ENCODE results near the gene PBRM1.

The PBRM1 gene

DNA sequence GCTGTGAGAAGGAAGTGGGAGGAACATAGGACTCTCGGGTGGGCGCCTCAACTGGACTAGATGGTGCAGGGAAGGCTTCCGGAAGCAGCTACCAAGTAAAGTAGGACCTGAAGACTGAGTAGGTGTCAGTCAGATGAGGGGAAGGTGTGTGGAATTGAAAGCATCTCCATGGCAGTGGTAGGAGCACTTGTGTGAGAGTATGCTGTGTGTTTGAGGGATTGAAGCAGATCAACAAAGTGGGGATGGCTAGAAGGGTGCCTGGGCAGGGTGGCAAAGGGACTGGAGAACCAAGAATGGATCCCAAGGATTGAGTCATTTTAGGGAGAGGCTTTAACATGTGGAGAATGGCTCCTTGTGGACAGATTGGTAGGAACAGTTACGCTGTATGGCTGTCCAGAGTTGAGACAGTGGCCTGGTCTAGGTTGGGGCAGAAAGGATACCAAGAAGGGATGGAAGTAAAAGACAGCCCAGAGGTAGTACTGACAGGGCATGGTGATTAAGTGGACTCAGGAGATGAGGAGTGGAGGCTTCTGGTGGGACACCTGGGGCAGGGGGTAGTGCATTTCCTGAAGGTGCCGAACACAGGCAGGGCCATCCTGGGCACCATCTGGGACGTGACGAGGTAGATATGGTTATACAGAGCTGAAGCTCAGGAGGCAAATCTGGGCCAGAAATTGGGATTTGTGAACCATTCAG lies 147.8 kb downstream of the PBRM1 start:
- H3K9me3 ChIP-seq (ENCODE audit: severe bottlenecking) = no peaks in the 10 kb centered on the region
- H3K4me3 ChIP-seq (ENCODE audit: low read depth, low read length) = peak overlapping the region; percentile 79; the same call in 1 of the 2 replicates
- DNase-seq = no peak
- peaks cover 16% of the 10 kb centered on the region for H3K36me3 ChIP-seq
- TF ChIP-seq, protein P1, sequence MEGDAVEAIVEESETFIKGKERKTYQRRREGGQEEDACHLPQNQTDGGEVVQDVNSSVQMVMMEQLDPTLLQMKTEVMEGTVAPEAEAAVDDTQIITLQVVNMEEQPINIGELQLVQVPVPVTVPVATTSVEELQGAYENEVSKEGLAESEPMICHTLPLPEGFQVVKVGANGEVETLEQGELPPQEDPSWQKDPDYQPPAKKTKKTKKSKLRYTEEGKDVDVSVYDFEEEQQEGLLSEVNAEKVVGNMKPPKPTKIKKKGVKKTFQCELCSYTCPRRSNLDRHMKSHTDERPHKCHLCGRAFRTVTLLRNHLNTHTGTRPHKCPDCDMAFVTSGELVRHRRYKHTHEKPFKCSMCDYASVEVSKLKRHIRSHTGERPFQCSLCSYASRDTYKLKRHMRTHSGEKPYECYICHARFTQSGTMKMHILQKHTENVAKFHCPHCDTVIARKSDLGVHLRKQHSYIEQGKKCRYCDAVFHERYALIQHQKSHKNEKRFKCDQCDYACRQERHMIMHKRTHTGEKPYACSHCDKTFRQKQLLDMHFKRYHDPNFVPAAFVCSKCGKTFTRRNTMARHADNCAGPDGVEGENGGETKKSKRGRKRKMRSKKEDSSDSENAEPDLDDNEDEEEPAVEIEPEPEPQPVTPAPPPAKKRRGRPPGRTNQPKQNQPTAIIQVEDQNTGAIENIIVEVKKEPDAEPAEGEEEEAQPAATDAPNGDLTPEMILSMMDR (IDR thresholded peaks at IDR 0.05; ENCODE audit: low read depth, low read length) = no peak
- H3K27me3 ChIP-seq (ENCODE audit: insufficient read depth, low read depth, severe bottlenecking) = no peaks in the 10 kb centered on the region
- no peak overlapping the region for H3K27ac ChIP-seq

DNA sequence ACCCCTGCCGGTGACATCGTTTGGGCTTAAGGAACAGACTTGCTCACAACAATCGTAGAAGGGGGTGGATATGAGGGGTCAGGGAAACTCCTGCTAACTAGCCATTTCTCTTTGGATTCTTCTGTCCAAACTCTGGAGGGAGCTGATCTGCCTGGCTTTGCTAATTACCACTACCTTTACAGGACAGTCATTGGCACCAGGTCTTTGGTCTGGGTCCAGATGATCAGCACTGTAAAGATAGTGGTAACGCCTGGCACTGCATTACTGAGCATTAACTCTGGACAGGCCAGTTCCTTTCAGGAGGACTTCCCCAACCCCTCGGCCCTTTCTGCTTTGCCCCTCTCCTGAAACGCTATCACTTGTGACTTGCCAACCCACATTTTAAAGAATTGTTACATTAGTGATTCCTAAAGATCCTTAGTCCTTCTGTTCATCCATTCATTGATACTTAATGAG lies 148.5 kb downstream of the PBRM1 start:
- Histone ChIP-seq H3K27me3 (ENCODE audit: insufficient read depth, low read depth, severe bottlenecking) (no peaks in the 10 kb centered on the region), H3K9me3 (ENCODE audit: severe bottlenecking) (no peaks in the 10 kb centered on the region), H3K27ac (peak overlapping the region; percentile 77), H3K36me3 (peaks cover 21% of the 10 kb centered on the region), H3K4me3 (ENCODE audit: low read depth, low read length) (peak overlapping the region; percentile 79)
- TF ChIP-seq, protein P1 (IDR thresholded peaks at IDR 0.05; ENCODE audit: low read depth, low read length) = no peak
- no peak for DNase-seq

DNA sequence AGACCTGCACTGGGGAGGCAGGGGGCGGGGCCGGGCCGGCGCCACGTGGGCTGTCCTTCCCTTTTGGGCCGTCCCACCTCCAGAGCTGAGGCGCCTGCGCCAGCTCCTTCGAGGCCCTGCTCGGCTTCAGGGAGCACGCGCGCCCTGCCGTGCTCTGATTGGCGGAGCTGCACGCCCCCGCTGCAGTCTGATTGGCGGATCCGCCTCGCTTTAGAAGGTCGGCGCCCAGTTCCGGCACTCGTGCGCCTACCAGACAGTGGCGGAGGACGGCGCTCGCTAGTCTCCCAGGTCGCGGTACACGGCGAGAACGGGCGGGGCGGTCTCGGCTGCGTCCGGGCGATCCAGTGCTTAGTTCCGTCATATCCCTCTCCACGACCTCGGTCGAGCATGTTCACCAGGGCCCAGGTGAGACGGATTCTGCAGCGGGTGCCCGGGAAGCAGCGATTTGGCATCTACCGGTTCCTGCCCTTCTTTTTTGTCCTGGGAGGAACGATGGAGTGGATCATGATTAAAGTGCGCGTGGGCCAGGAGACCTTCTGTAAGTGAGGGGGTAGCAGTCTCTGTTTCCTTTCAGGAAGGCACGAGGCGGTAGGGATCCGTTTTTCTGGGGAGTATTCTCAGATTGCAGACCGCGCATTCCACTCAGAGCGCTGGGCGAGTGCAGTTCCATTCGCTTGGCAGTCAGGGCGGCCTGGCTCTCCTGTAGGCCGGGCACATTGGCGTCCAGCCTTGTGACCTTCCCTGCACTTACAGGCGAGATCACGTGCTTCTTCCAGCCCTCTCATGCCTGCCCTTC lies 149.1 kb downstream of the PBRM1 start, which contains the start of gene UQCC5:
UQCC5 (plus strand) TSS at position 237 of the 796 bp plus-strand sequence; CDS start at position 388, 151 bp downstream.
- Histone ChIP-seq H3K9me3 (ENCODE audit: severe bottlenecking) (no peaks in the 10 kb centered on the region), H3K27me3 (ENCODE audit: insufficient read depth, low read depth, severe bottlenecking) (no peaks in the 10 kb centered on the region), H3K4me3 (ENCODE audit: low read depth, low read length) (peak within 1 kb of the TSS; percentile 79), H3K36me3 (peaks cover 22% of the 10 kb centered on the region), H3K27ac (peak within 1 kb of the TSS; percentile 77)
- peak; percentile 98 for DNase-seq
- TF ChIP-seq, protein P1 (IDR thresholded peaks at IDR 0.05; ENCODE audit: low read depth, low read length) = no peak

DNA sequence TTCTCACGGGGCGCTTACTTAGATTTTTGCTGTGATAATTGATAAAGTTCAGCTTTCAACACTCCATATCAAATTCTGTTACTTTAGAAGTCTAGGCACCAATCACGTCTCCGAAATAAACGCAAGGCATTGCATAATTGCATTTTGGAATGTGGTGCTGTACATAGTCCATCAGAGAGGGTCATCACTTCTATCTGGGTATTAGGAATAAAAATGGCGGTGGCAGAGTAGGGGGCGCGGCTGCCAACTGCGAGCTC lies 149.7 kb downstream of the PBRM1 start:
- peak overlapping the region; percentile 10; the same call in 1 of the 2 replicates for H3K27ac ChIP-seq
- H3K9me3 ChIP-seq (ENCODE audit: severe bottlenecking) = no peaks in the 10 kb centered on the region
- no peak for DNase-seq
- no peaks in the 10 kb centered on the region for H3K27me3 ChIP-seq (ENCODE audit: insufficient read depth, low read depth, severe bottlenecking)
- H3K4me3 ChIP-seq (ENCODE audit: low read depth, low read length) = no peak overlapping the region
- TF ChIP-seq, protein P1 (IDR thresholded peaks at IDR 0.05; ENCODE audit: low read depth, low read length) = no peak
- H3K36me3 ChIP-seq = peaks cover 19% of the 10 kb centered on the region

DNA sequence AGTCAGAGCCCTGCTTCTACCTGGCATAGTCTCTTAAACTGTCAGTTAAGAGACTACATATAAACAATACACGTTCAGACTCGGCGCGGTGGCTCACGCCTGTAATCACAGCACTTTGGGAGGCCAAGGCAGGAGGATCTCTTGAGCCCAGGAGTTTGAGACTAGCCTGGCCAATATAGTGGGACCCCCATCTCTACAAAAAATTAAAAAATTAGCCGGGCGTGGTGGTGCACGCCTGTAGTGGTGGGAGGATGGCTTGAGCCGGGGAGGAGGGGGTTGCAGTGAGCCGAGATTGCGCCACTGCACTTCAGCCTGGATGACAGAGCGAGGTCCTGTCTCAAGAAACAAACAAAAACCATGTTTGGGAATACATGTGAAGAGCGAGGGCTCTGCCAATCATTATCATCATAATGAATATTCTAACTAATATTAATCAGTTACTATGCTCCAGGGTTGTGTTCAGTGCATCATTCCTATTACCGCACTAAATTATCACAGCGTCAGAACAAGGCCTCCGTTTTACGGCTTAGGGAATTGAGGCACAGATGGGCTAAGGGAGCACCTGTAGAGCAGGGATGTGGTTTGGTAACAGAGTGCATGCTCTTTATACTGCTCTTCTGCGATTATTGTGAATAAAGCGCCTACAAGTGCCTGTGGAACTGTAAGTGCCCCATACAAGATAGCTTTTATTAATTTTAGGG lies 150.2 kb downstream of the PBRM1 start:
- peak overlapping the region; percentile 38 for H3K27ac ChIP-seq

More for the DNA sequence above, 150.2 kb downstream of the PBRM1 start:
- peaks cover 20% of the 10 kb centered on the region for H3K36me3 ChIP-seq
- TF ChIP-seq, protein P1 (IDR thresholded peaks at IDR 0.05; ENCODE audit: low read depth, low read length) = no peak
- no peak for DNase-seq
- H3K4me3 ChIP-seq (ENCODE audit: low read depth, low read length) = no peak overlapping the region
- H3K27me3 ChIP-seq (ENCODE audit: insufficient read depth, low read depth, severe bottlenecking) = no peaks in the 10 kb centered on the region
- no peaks in the 10 kb centered on the region for H3K9me3 ChIP-seq (ENCODE audit: severe bottlenecking)
